Measurements from ENCODE around the gene ETV3L.

GRCh38 chr1:157108448-157108847 is 8.8 kb upstream of the ETV3L start:
- TF ChIP-seq CTCF (IDR thresholded peaks at IDR 0.05; ENCODE audit: insufficient read depth, low read depth, low read length) (no peak), EZH2 (IDR thresholded peaks at IDR 0.05; ENCODE audit: insufficient read depth, low read length) (no peak)
